ENCODE data around the gene EIF4EBP3.

GRCh38 chr5:140550147-140551079 lies 3.0 kb downstream of the EIF4EBP3 start:
- TF ChIP-seq FOXJ3 (CRISPR knock-in tag; IDR thresholded peaks at IDR 0.05) (no peak), RAD21 (IDR thresholded peaks at IDR 0.05; ENCODE audit: low read length) (no peak), POLR2AphosphoS5 (IDR thresholded peaks at IDR 0.05; ENCODE audit: low read depth, low read length) (no peak), RFX5 (IDR thresholded peaks at IDR 0.05; ENCODE audit: low read length) (no peak), EP300 (IDR thresholded peaks at IDR 0.05; ENCODE audit: borderline replicate concordance in 1 of 2, low read depth in 1 of 2, low read length in 1 of 2) (no peak), CTCF (IDR thresholded peaks at IDR 0.05) (no peak), ZBTB33 (IDR thresholded peaks at IDR 0.05; ENCODE audit: borderline replicate concordance, low read depth) (no peak), EZH2phosphoT487 (IDR thresholded peaks at IDR 0.05; ENCODE audit: borderline replicate concordance, low read depth) (no peak), CHD2 (IDR thresholded peaks at IDR 0.05; ENCODE audit: low read length, partially characterized antibody) (no peak), MAX (IDR thresholded peaks at IDR 0.05; ENCODE audit: low read depth) (no peak), JUND (IDR thresholded peaks at IDR 0.05) (no peak), SIN3A (IDR thresholded peaks at IDR 0.05; ENCODE audit: borderline replicate concordance, low read depth, low read length) (no peak), NFIC (IDR thresholded peaks at IDR 0.05; ENCODE audit: borderline replicate concordance) (no peak), GABPA (IDR thresholded peaks at IDR 0.05; ENCODE audit: low read depth) (no peak)
